SK-N-MC (cell line): Measurements from ENCODE around the gene CPTP.

Experiments used
- DNase-seq: peaks from one replicate; pipeline ENCODE4 v3.0.0-alpha.2; 2011; ENCODE audit warnings: low read depth, low spot score
- H3K27ac ChIP-seq: fragments of 200-600 bp; sonication (generic); 2 replicates; pipeline ENCODE4 v1.5.1; 2016; ENCODE audit warnings: mixed run types
- H3K36me3 ChIP-seq: fragments of 200-600 bp; sonication (generic); 2 replicates; pipeline ENCODE4 v1.6.1; 2017; ENCODE audit warnings: antibody characterized with exemption, low read length, mixed read lengths; ENCODE audit not compliant: insufficient read depth
- H3K4me3 ChIP-seq: fragments of 200-600 bp; sonication (generic); 2 replicates; pipeline ENCODE4 v1.5.1; 2016
- H3K9ac ChIP-seq: fragments of 200-600 bp; sonication (generic); 2 replicates; pipeline ENCODE4 v1.8.0; 2017; ENCODE audit warnings: mixed run types, mixed read lengths; ENCODE audit not compliant: insufficient read length
- H3K9me3 ChIP-seq: fragments of 200-600 bp; sonication (generic); 2 replicates; pipeline ENCODE4 v1.6.1; 2017; ENCODE audit warnings: low read depth, mild to moderate bottlenecking, antibody characterized with exemption, low read length, moderate library complexity, mixed read lengths
- EZH2 ChIP-seq: fragments of 200-600 bp; sonication (generic); IDR thresholded peaks from one replicate; pipeline ENCODE4 v1.6.1; 2017; ENCODE audit warnings: antibody characterized with exemption
- FOXP2 ChIP-seq: optimal IDR thresholded peaks from 2 replicates; pipeline ENCODE3; 2011; ENCODE audit warnings: mild to moderate bottlenecking, moderate library complexity; ENCODE audit not compliant: insufficient read depth; ENCODE audit errors: extremely low read length, control extremely low read depth
- POLR2AphosphoS5 ChIP-seq: IDR thresholded peaks from 2 replicates; pipeline ENCODE4 v1.6.1; 2012; ENCODE audit warnings: mild to moderate bottlenecking, low read depth, low read length, borderline replicate concordance

CPTP gene

GRCh38 chr1:1352786-1353388 is 28.3 kb downstream of the CPTP start:
- no peak overlapping the region for H3K27ac ChIP-seq
- no peaks in the 10 kb centered on the region for H3K9me3 ChIP-seq
- H3K36me3 ChIP-seq = no peaks in the 10 kb centered on the region
- DNase-seq = no peak
- H3K9ac ChIP-seq = no peak overlapping the region
- H3K4me3 ChIP-seq = no peak overlapping the region
- TF ChIP-seq FOXP2 (no peak), EZH2 (no peak), POLR2AphosphoS5 (peak; percentile 30; the same call in 1 of the 2 replicates)

DNA sequence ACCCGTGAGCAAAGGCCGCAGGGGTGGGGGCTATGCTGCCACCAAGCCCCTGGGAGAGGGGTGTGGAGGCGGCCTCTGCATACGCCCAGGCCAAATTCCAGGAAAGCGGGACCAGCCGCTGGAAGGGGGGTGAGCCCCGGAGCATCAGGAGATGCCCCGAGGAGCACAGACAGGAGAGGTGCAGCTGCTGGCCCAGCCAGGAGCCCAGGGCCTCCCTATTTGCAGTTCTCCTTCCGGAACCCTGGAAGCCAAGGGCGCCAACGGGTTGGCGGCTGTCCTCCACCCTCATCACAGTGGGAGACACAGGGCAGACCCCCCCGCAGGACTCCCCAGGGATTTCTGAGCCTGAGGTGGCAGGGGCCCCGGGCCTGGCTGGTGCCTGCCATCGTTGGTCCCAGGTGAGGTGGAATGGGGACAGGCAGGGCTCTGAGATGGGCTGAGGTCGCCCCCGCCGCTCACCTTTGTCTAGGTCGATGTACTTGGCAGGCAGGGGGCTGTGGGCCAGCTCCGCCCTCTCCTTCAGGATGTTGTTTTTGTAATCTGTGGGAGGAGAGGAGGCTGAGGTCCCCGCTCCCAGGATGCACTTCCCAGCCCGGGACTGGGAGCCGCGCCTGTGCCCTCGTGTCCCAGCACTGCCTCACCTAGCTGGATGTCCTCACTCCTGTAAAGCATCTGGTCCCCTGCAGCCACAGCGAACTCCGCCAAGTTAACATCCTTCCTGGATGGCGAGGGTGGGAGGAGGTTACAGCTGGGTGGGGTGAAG is 29.0 kb downstream of the CPTP start:
- H3K9ac ChIP-seq = no peak overlapping the region
- H3K27ac ChIP-seq = no peak overlapping the region
- no peak for TF ChIP-seq EZH2
- no peak for TF ChIP-seq FOXP2
- TF ChIP-seq POLR2AphosphoS5 = no peak; the same call in 1 of the 2 replicates
- no peaks in the 10 kb centered on the region for H3K9me3 ChIP-seq
- no peak overlapping the region for H3K4me3 ChIP-seq
- DNase-seq = no peak
- no peaks in the 10 kb centered on the region for H3K36me3 ChIP-seq

DNA sequence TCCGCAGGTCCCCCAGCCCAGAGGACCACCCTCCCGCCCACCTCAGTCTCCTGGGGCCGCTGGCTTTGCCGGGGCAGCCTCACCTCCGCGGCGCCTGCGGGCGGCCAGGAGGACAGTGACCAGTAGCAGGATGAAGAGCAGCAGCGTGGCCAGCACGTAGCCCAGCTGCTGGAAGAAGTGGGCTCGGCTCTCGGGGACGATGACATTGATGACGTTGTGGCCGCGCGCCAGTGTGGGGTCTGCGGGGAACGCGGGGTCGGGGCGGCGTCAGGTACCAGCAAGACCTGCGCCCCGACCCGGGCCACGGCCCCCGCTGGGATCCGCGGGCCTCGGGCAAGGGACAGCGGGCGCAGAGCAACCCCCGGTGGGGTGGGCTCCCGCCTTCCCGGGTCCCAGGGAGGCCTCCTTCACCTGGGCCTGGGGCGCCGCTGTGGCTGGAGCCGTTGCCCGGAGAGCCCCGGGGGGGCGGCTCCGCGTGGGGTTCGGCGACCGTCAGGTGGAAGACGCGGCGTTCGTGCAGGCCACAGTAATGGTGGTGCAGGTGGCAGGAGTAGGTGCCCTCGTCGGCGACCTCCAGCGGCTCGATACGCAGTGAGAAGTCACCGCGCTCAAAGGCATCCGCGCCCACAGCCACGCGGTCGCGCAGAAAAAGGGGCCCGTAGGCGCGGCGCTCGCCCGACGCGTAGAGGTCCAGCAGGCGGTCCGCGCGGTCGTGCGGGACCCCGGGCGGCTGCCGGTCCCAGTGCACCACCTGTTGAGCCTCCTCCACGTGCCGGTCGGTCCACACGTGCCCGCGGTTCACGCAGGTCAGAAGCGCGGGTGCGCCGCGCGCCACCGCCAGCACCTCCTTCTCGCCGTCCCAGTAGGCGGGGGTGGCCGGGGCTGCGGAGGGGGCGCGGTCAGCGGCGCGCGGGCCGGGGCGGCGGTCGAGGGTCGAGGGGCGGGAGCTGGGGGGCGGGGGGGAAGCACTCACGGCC is 30.0 kb downstream of the CPTP start:
- H3K36me3 ChIP-seq = no peaks in the 10 kb centered on the region
- H3K4me3 ChIP-seq = no peak overlapping the region
- no peaks in the 10 kb centered on the region for H3K9me3 ChIP-seq
- no peak overlapping the region for H3K9ac ChIP-seq
- TF ChIP-seq POLR2AphosphoS5 (0 out of 2 replicates have a peak, but pooled peaks have one; percentile 31), EZH2 (no peak)
- DNase-seq = no peak
- H3K27ac ChIP-seq = no peak overlapping the region

- H3K4me3 ChIP-seq = no peak overlapping the region
- no peaks in the 10 kb centered on the region for H3K36me3 ChIP-seq
- H3K9me3 ChIP-seq = no peaks in the 10 kb centered on the region
- no peak overlapping the region for H3K9ac ChIP-seq
- no peak overlapping the region for H3K27ac ChIP-seq
- DNase-seq = no peak
- no peak for TF ChIP-seq EZH2
Measured at GRCh38 chr1:1355416-1355815, 30.8 kb downstream of the CPTP start.

DNA sequence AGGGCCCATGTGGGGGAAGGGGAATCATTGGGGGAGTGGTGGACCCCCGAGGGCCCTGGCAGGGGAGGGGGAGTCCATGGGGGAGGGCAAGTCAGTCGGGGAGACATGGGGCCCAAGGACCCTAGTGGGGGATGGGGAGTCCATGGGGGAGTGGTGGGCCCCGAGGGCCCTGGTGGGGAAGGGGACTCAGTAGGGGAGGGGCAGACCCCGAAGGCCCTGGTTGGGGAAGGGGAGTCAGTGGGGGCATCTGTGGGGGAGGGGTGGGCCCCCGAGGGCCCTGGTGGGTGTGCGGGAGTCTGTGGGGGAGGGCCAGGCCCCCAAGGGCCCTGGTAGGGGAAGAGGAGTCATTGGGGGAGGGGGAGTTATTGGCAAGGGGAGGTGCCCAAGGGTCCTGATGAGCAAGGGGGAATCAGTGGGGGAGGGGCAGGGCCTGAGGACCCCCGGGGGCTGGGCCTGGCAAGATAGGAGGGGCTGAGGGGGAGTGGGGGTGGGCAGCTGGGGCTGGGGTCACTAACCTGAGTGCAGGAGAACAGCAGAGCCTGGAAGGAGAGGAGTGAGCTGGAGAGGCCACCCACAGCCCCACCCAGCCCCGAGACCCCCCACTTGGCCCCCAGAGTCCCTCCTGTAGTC is 31.7 kb downstream of the CPTP start:
- H3K9me3 ChIP-seq = no peaks in the 10 kb centered on the region
- no peak overlapping the region for H3K4me3 ChIP-seq
- H3K9ac ChIP-seq = no peak overlapping the region
- DNase-seq = no peak
- H3K27ac ChIP-seq = no peak overlapping the region
- no peak for TF ChIP-seq POLR2AphosphoS5
- TF ChIP-seq EZH2 = no peak
- no peak for TF ChIP-seq FOXP2
- H3K36me3 ChIP-seq = no peaks in the 10 kb centered on the region

DNA sequence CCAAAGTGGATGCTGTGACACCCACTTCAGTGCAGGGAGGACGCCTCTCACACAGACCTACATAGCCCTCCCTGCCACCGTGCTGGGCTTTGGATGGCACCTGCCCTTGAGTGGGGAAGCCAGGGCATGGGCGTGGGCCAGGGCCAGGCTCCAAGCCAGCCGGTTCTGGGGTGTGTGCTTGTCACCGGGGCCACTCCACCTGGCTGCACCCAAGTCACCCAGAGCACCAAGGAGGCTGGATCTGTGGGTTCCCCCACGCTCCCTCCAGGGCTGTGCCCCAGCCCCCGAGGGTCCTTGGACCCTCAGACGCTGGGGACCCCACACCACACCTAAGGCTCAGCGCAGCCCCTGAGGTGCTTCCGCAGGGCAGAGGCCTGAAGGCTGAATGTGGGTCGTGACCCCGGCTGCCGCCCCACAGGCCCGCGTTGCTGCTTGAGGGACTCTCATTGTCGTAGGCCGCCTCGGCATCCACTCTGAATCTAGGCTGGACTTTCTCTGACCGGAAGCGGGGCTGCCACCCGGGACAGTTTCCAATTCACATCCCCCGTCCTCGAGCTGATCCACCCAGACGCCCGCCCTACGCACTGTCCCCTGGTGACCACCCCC is 32.3 kb downstream of the CPTP start:
- H3K27ac ChIP-seq = no peak overlapping the region
- no peak for TF ChIP-seq EZH2
- TF ChIP-seq FOXP2 = no peak
- TF ChIP-seq POLR2AphosphoS5 = no peak
- no peaks in the 10 kb centered on the region for H3K36me3 ChIP-seq
- no peak overlapping the region for H3K4me3 ChIP-seq
- DNase-seq = no peak
- no peaks in the 10 kb centered on the region for H3K9me3 ChIP-seq
- H3K9ac ChIP-seq = no peak overlapping the region

DNA sequence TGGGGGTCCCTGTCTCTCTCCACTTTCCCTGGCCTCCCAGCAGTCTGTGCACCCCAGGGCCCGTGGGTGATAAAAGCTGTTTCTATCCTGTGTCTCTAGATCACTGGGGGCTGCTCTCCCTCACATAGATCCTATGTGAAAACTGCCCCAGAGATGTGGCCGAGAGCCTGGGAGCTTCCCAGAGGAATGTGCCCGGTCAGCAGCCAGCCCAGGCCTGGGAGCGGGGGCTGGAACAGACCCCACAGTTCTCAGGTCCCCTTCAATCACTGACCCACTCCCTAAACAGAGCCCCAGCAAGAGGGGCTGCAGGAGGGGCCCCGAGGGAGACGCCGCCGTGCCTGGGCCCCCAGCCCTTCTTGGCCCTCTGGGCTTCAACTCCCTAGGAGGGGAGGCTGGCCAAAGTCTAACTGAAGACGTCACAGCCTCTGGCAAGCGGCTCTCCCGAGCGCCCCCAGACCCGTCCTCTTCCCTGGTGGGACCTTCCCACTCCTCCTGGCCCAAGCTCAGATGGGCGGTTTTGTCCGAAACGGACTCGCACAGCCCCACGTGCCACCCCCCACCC is 33.4 kb downstream of the CPTP start:
- DNase-seq = no peak
- peak overlapping the region; percentile 51 for H3K4me3 ChIP-seq
- H3K36me3 ChIP-seq = no peaks in the 10 kb centered on the region
- peak overlapping the region; percentile 86 for H3K27ac ChIP-seq
- no peaks in the 10 kb centered on the region for H3K9me3 ChIP-seq
- TF ChIP-seq EZH2 = no peak
- H3K9ac ChIP-seq = peak overlapping the region; percentile 51
